GM19351 (cell line): ENCODE measurements around the gene PRKAR2A.
"Not testable (repeated sequence)": the region's sequence is repeated elsewhere in the genome, so short reads cannot be mapped to it uniquely, and the experiment has no call there.

Experiments used
- ATAC-seq: cut with Tn5 transposase; IDR thresholded peaks from one replicate; pipeline ENCODE4 v1.9.1; 2021; ENCODE audit warnings: mild to moderate bottlenecking, moderate library complexity; ENCODE audit not compliant: unreplicated experiment

Gene PRKAR2A

GRCh38 chr3:48738144-48738536, 109.5 kb downstream of the PRKAR2A start:
- no peak for ATAC-seq

GRCh38 chr3:48735075-48735767, 112.5 kb downstream of the PRKAR2A start:
- ATAC-seq, result not testable (repeated sequence)

- not testable (repeated sequence) for ATAC-seq
Measured at GRCh38 chr3:48734541-48734940, 113.1 kb downstream of the PRKAR2A start.

GRCh38 chr3:48733752-48734518, 113.7 kb downstream of the PRKAR2A start:
- ATAC-seq, result not testable (repeated sequence)

- ATAC-seq, result no peak
Measured at GRCh38 chr3:48727511-48727910, 120.2 kb downstream of the PRKAR2A start.

- ATAC-seq, result not testable (repeated sequence)
Measured at GRCh38 chr3:48725185-48725855, 122.4 kb downstream of the PRKAR2A start.

GRCh38 chr3:48723725-48724124, 123.9 kb downstream of the PRKAR2A start:
- no peak for ATAC-seq

GRCh38 chr3:48723293-48723692, 124.4 kb downstream of the PRKAR2A start:
- not testable (repeated sequence) for ATAC-seq

GRCh38 chr3:48716982-48717746, 130.5 kb downstream of the PRKAR2A start, which contains the start of gene IP6K2:
IP6K2 (minus strand) TSS chr3:48717221; CDS start chr3:48695291, 21,930 bp downstream.
- peak; percentile 99 for ATAC-seq

- ATAC-seq, result no peak
Measured at GRCh38 chr3:48716508-48716981, 131.1 kb downstream of the PRKAR2A start.

- ATAC-seq, result no peak
Measured at GRCh38 chr3:48715174-48715800, 132.4 kb downstream of the PRKAR2A start.

GRCh38 chr3:48711727-48712126, 135.9 kb downstream of the PRKAR2A start:
- ATAC-seq, result no peak

- ATAC-seq, result no peak
Measured at GRCh38 chr3:48709051-48709461, 138.6 kb downstream of the PRKAR2A start.

GRCh38 chr3:48708481-48708889, 139.2 kb downstream of the PRKAR2A start:
- ATAC-seq, result no peak

- no peak for ATAC-seq
Measured at GRCh38 chr3:48707157-48707556, 140.5 kb downstream of the PRKAR2A start.

- ATAC-seq, result no peak
Measured at GRCh38 chr3:48702320-48702920, 145.3 kb downstream of the PRKAR2A start.

- no peak for ATAC-seq
Measured at GRCh38 chr3:48700731-48701405, 146.8 kb downstream of the PRKAR2A start.

- ATAC-seq, result no peak
Measured at GRCh38 chr3:48698891-48699290, 148.8 kb downstream of the PRKAR2A start.

- no peak for ATAC-seq
Measured at GRCh38 chr3:48697952-48698351, 149.7 kb downstream of the PRKAR2A start.
